ENCODE results near the gene RNASE2. TPM values are rescaled to one million over a fixed set of nuclear protein-coding genes. Genes with fewer than 3 reads are reported as not detected.

The RNASE2 gene
- polyA plus RNA-seq, 3 donors = 100 to 483 (median 307) TPM

DNA sequence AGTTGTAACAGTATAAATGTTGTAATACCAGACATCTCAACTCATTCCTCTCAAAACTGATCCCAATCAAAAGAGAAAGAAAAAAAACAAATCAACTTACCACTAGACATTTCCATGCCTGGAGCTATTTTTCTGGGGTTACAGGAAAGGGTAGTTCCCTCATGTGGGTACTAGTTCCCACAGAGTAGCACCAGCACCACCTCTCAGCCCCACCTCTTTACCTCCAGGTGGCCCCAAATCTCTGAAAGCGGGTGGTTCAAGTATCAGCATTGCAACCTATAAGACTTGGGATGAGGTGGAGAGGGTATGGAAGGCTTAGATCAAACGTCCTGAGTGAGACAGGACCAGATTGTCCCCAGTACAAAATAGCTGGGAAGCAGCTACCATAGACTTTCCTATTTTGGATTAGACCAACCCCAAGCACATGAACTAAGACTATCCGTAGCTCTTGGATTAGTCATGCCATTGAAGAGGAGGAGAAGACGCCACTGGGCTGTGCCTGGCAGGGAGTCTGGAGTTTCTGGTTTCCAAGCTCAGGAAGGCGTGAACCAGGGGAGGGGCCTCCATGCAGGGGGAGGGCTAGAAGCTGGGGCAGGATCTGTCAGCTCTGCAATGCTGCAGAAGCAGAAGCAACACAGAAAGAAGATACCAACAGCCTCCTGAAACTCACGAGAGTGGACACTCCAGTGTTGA is 43.5 kb downstream of the RNASE2 start, which contains the start of gene SLC39A2:
TSS of gene SLC39A2 (plus strand) at position 620 of the 693 bp plus-strand sequence. CDS start 154 bp downstream, outside the sequence.
- DNase-seq = no peak
- H3K4me3 Mint-ChIP-seq = no peak within 1 kb of the TSS
- H3K36me3 Mint-ChIP-seq = peaks cover 36 to 39% of the 10 kb centered on the region in 2 donors
- Histone ChIP-seq H3K4me2 (replicated peaks; ENCODE audit: extremely low read depth, low read length, poor library complexity, severe bottlenecking) (no peak within 1 kb of the TSS), H2AFZ (ENCODE audit: insufficient read depth, low read depth, low read length, poor library complexity, severe bottlenecking) (no peak within 1 kb of the TSS), H3K4me3 (replicated peaks in 1 of 3; ENCODE audit: low read depth in 2 of 3, low read length in 3 of 3) (no peak within 1 kb of the TSS), H3K9ac (ENCODE audit: insufficient read depth, low read length, poor library complexity, severe bottlenecking) (no peak within 1 kb of the TSS), H3K9me3 (replicated peaks in 1 of 2; ENCODE audit: control insufficient read depth in 1 of 2, insufficient read depth in 1 of 2, low read length in 2 of 2) (no peaks in the 10 kb centered on the region), H3K79me2 (ENCODE audit: insufficient read depth, low read length) (no peaks in the 10 kb centered on the region), H4K20me1 (ENCODE audit: insufficient read depth, low read length) (no peaks in the 10 kb centered on the region), H3K4me1 (ENCODE audit: control insufficient read depth in 1 of 2, insufficient read depth in 2 of 2, low read length in 2 of 2) (no peaks in the 10 kb centered on the region), H3K36me3 (replicated peaks in 1 of 2; ENCODE audit: control insufficient read depth in 1 of 2, insufficient read depth in 2 of 2, low read length in 2 of 2) (peaks cover 36 to 38% of the 10 kb centered on the region in 2 donors), H3K27ac (ENCODE audit: low read depth in 1 of 2, low read length in 2 of 2) (no peak within 1 kb of the TSS), H3K27me3 (ENCODE audit: control insufficient read depth in 2 of 2, insufficient read depth in 2 of 2, low read length in 2 of 2) (no peaks in the 10 kb centered on the region)
- peaks cover 0 to 1% (median 0%) of the 10 kb centered on the region in 7 donors for H3K9me3 Mint-ChIP-seq
- no peak for TF ChIP-seq CTCF (IDR thresholded peaks at IDR 0.05)
- intact Hi-C loops (cut with micrococcal nuclease) = no loop called here
- WGBS (ENCODE audit: insufficient coverage) = 78% methylated on average over 1 of the region's 6 CpGs
- peaks cover 0 to 3% (median 0%) of the 10 kb centered on the region in 3 donors for H3K27me3 Mint-ChIP-seq (ENCODE audit: low read depth in 3 of 3)
- H3K27ac Mint-ChIP-seq = peak within 1 kb of the TSS in 1 of 7 donors; percentile 24
- H3K4me1 Mint-ChIP-seq = no peaks in the 10 kb centered on the region

DNA sequence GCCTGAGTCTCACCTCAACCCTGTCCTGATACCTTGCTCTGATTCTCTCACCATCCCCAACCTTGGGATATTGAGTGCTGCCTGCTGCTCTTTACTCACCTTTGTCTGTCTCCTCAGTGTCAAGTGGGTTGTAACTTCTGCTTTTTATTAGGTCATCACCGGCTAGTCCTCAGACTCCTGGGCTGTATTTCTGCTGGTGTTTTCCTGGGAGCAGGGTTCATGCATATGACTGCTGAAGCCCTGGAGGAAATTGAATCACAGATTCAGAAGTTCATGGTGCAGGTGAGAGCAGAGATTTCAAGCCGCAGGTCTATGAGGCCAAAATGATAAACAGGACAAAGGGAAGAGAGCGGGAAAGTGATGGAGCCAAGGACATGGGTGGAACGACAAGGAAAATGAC is 44.3 kb downstream of the RNASE2 start:
- no peaks in the 10 kb centered on the region for H3K27me3 ChIP-seq (ENCODE audit: control insufficient read depth in 2 of 2, insufficient read depth in 2 of 2, low read length in 2 of 2)
- no peak overlapping the region for H3K27ac Mint-ChIP-seq
- DNase-seq = no peak
- H3K79me2 ChIP-seq (ENCODE audit: insufficient read depth, low read length) = no peaks in the 10 kb centered on the region
- H4K20me1 ChIP-seq (ENCODE audit: insufficient read depth, low read length) = no peaks in the 10 kb centered on the region
- H2AFZ ChIP-seq (ENCODE audit: insufficient read depth, low read depth, low read length, poor library complexity, severe bottlenecking) = no peak overlapping the region
- no peak for TF ChIP-seq CTCF (IDR thresholded peaks at IDR 0.05)
- intact Hi-C loops (cut with micrococcal nuclease) = no loop called here
- H3K27ac ChIP-seq (ENCODE audit: low read depth in 1 of 2, low read length in 2 of 2) = no peak overlapping the region
- peaks cover 0 to 4% (median 0%) of the 10 kb centered on the region in 3 donors for H3K27me3 Mint-ChIP-seq (ENCODE audit: low read depth in 3 of 3)
- H3K4me3 Mint-ChIP-seq = no peak overlapping the region
- H3K36me3 ChIP-seq (replicated peaks in 1 of 2; ENCODE audit: control insufficient read depth in 1 of 2, insufficient read depth in 2 of 2, low read length in 2 of 2) = peaks cover 28 to 31% of the 10 kb centered on the region in 2 donors
- no peaks in the 10 kb centered on the region for H3K4me1 Mint-ChIP-seq
- H3K4me2 ChIP-seq (replicated peaks; ENCODE audit: extremely low read depth, low read length, poor library complexity, severe bottlenecking) = no peak overlapping the region
- H3K4me3 ChIP-seq (replicated peaks in 1 of 3; ENCODE audit: low read depth in 2 of 3, low read length in 3 of 3) = no peak overlapping the region
- 76% methylated on average over 2 of the region's 4 CpGs for WGBS (ENCODE audit: insufficient coverage)
- H3K9ac ChIP-seq (ENCODE audit: insufficient read depth, low read length, poor library complexity, severe bottlenecking) = no peak overlapping the region
- peaks cover 0 to 1% (median 0%) of the 10 kb centered on the region in 7 donors for H3K9me3 Mint-ChIP-seq
- H3K4me1 ChIP-seq (ENCODE audit: control insufficient read depth in 1 of 2, insufficient read depth in 2 of 2, low read length in 2 of 2) = no peaks in the 10 kb centered on the region
- H3K36me3 Mint-ChIP-seq = peaks cover 28 to 32% of the 10 kb centered on the region in 2 donors
- H3K9me3 ChIP-seq (replicated peaks in 1 of 2; ENCODE audit: control insufficient read depth in 1 of 2, insufficient read depth in 1 of 2, low read length in 2 of 2) = no peaks in the 10 kb centered on the region

All from CD14-positive monocyte (primary cell).